ENCODE data around the gene LRRC8A.
A peak's percentile ranks its signal among the peaks of the same experiment; 100 is the strongest.
"Not testable (repeated sequence)": the region's sequence is repeated elsewhere in the genome, so short reads cannot be mapped to it uniquely, and the experiment has no call there.

Gene LRRC8A

DNA sequence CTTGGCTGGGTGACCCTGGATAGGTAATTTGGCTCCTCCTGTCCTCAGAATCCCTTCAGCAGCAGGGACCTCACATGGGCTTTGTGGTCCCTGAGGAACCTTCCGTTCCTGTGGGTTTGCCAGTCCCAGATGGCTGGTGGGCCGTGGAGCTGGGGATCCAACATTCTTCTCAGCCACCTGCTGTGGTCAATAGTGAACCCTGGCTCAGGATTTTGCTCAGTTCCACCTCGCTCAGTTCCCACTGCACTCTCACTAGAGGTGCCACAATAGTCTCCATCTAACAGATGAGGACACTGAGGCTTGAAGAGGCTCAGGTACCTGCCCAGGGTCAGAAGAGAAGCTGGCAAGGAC lies 35.3 kb upstream of the LRRC8A start:
- TF ChIP-seq, protein P1, sequence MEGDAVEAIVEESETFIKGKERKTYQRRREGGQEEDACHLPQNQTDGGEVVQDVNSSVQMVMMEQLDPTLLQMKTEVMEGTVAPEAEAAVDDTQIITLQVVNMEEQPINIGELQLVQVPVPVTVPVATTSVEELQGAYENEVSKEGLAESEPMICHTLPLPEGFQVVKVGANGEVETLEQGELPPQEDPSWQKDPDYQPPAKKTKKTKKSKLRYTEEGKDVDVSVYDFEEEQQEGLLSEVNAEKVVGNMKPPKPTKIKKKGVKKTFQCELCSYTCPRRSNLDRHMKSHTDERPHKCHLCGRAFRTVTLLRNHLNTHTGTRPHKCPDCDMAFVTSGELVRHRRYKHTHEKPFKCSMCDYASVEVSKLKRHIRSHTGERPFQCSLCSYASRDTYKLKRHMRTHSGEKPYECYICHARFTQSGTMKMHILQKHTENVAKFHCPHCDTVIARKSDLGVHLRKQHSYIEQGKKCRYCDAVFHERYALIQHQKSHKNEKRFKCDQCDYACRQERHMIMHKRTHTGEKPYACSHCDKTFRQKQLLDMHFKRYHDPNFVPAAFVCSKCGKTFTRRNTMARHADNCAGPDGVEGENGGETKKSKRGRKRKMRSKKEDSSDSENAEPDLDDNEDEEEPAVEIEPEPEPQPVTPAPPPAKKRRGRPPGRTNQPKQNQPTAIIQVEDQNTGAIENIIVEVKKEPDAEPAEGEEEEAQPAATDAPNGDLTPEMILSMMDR (IDR thresholded peaks at IDR 0.05), result no peak

DNA sequence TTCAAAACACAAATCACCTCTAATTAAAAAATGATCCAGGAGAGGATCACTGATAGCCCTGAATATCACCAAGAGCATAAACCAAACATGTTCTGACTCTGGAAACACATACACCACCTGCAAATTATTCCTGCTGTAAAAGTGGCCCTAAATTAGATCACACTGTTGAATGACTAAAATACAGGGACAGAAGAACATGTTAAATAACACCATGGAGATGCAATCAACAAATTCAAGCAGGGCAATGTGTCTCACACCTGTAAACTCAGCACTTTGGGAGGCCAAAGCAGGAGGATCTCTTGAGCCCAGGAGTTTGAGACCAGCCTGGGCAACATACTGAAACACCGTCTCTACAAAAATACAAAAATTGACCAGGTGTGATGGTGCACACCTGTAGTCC lies 34.1 kb upstream of the LRRC8A start:
- Histone ChIP-seq H3K79me2 (no peaks in the 10 kb centered on the region), H3K27me3 (ENCODE audit: control insufficient read depth, insufficient read depth, low read length) (no peaks in the 10 kb centered on the region), H3K9ac (no peak overlapping the region), H3K4me3 (ENCODE audit: low read depth, low read length) (no peak overlapping the region), H3K4me2 (ENCODE audit: low read length) (no peak overlapping the region), H3K9me3 (ENCODE audit: control insufficient read depth, low read length) (no peaks in the 10 kb centered on the region), H3K27ac (no peak overlapping the region), H3K36me3 (ENCODE audit: control insufficient read depth, insufficient read depth, low read length) (no peaks in the 10 kb centered on the region), H3K4me1 (peaks cover 4% of the 10 kb centered on the region), H2AFZ (no peak overlapping the region)
- TF ChIP-seq, protein P1 (IDR thresholded peaks at IDR 0.05), result no peak

More for the DNA sequence above, 35.3 kb upstream of the LRRC8A start:
- Histone ChIP-seq H3K9me3 (ENCODE audit: control insufficient read depth, low read length) (no peaks in the 10 kb centered on the region), H3K4me2 (ENCODE audit: low read length) (no peak overlapping the region), H3K36me3 (ENCODE audit: control insufficient read depth, insufficient read depth, low read length) (no peaks in the 10 kb centered on the region), H3K4me3 (ENCODE audit: low read depth, low read length) (no peak overlapping the region), H2AFZ (no peak overlapping the region), H3K79me2 (no peaks in the 10 kb centered on the region), H3K9ac (no peak overlapping the region), H3K27ac (no peak overlapping the region), H3K4me1 (no peaks in the 10 kb centered on the region), H3K27me3 (ENCODE audit: control insufficient read depth, insufficient read depth, low read length) (no peaks in the 10 kb centered on the region)

DNA sequence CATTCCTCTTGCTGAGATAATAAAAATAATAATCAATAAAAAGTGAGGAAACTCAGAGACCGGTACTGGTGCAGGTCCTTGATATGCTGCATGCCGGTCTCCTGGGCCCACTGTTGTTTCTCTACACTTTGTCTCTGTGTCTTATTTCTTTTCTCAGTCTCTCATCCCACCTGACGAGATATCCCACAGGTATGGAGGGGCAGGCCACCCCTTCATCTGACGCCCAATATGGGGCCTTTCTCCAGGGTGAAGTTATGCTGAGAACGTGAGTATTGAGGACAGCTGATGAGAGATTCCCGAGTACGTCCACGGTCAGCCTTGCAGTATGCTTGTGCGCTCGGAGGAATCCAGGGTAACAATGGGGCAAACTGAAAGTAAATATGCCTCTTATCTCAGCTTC lies 30.9 kb upstream of the LRRC8A start:
- not testable (repeated sequence) for H3K36me3 ChIP-seq (ENCODE audit: control insufficient read depth, insufficient read depth, low read length); H3K79me2 ChIP-seq; H2AFZ ChIP-seq; H3K4me3 ChIP-seq (ENCODE audit: low read depth, low read length); H3K4me1 ChIP-seq; H3K27ac ChIP-seq; H3K9me3 ChIP-seq (ENCODE audit: control insufficient read depth, low read length); H3K9ac ChIP-seq; H3K27me3 ChIP-seq (ENCODE audit: control insufficient read depth, insufficient read depth, low read length); H3K4me2 ChIP-seq (ENCODE audit: low read length)

DNA sequence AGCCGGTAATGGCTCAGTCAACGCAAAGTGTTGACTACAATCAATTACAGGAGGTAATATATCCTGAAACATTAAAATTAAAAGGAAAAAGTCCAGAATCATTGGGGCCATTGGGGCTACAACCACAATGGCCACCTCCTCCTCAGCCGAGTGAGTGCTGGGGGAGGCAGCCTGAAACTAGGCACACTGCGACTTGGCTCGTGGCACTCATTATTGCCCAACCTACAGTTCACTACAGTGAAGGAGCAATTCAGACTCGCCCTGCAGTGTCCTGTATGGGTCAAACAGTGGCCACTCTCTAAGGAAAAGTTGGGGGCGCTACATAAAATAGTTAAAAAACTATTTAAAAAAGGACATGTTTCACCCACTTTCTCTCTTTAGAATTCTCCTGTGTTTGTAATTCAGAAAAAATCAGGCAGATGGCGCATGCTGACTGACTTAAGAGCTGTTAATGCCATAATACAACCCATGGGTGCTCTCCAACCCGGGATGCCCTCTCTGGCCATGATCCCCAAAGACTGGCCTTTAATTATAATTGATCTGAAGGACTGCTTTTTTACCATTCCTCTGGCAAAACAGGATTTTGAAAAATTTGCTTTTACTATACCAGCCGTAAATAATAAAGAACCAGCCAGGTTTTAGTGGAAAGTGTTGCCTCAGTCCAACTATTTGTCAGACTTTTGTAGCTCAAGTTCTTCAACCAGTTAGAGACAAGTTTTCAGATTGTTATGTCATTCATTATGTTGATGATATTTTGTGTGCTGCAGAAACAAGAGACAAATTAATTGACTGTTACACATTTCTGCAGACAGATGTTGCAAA lies 29.9 kb upstream of the LRRC8A start:
- TF ChIP-seq, protein P1 (IDR thresholded peaks at IDR 0.05), result peak; percentile 51
- H3K4me2 ChIP-seq (ENCODE audit: low read length); H3K4me1 ChIP-seq; H3K36me3 ChIP-seq (ENCODE audit: control insufficient read depth, insufficient read depth, low read length); H3K27me3 ChIP-seq (ENCODE audit: control insufficient read depth, insufficient read depth, low read length); H3K4me3 ChIP-seq (ENCODE audit: low read depth, low read length); H3K9me3 ChIP-seq (ENCODE audit: control insufficient read depth, low read length); H3K27ac ChIP-seq; H3K9ac ChIP-seq; H2AFZ ChIP-seq; H3K79me2 ChIP-seq: not testable (repeated sequence)

DNA sequence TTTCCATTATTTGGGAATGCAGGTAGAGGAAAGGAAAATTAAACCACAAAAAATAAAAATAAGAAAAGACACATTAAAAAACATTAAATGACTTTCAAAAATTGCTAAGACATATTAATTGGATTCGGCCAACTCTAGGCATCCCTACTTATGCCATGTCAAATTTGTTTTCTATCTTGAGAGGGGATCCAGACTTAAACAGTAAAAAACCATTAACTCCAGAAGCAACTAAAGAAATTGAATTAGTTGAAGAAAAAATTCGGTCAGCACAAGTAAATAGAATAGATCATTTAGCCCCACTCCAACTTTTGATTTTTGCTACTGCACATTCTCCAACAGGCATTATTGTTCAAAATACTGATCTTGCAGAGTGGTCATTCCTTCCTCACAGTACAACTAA lies 29.3 kb upstream of the LRRC8A start:
- H3K4me2 ChIP-seq (ENCODE audit: low read length), result peak overlapping the region; percentile 42
- H3K4me3 ChIP-seq (ENCODE audit: low read depth, low read length); H3K79me2 ChIP-seq; H3K4me1 ChIP-seq; H3K27me3 ChIP-seq (ENCODE audit: control insufficient read depth, insufficient read depth, low read length); H2AFZ ChIP-seq; H3K9ac ChIP-seq; H3K27ac ChIP-seq; H3K36me3 ChIP-seq (ENCODE audit: control insufficient read depth, insufficient read depth, low read length); H3K9me3 ChIP-seq (ENCODE audit: control insufficient read depth, low read length): not testable (repeated sequence)

DNA sequence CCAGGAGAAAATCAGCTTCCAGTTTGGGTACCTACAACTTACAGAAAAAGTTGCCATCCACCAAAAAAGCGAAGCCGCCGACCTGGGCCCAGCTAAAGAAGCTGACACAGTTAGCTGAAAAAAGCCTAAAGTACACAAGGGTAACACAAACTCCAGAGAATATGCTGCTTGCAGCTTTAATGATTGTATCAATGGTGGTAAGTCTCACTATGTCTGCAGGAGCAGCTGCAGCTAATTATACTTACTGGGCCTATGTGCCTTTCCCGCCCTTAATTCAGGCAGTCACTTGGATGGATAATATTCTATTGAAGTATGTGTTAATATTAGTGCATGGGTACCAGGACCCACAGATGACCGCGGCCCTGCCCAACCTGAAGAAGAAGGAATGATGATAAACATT lies 27.5 kb upstream of the LRRC8A start:
- not testable (repeated sequence) for H3K4me3 ChIP-seq (ENCODE audit: low read depth, low read length); H3K27me3 ChIP-seq (ENCODE audit: control insufficient read depth, insufficient read depth, low read length); H2AFZ ChIP-seq; H3K9me3 ChIP-seq (ENCODE audit: control insufficient read depth, low read length); H3K9ac ChIP-seq; H3K36me3 ChIP-seq (ENCODE audit: control insufficient read depth, insufficient read depth, low read length); H3K79me2 ChIP-seq; H3K4me1 ChIP-seq; H3K27ac ChIP-seq; H3K4me2 ChIP-seq (ENCODE audit: low read length)

DNA sequence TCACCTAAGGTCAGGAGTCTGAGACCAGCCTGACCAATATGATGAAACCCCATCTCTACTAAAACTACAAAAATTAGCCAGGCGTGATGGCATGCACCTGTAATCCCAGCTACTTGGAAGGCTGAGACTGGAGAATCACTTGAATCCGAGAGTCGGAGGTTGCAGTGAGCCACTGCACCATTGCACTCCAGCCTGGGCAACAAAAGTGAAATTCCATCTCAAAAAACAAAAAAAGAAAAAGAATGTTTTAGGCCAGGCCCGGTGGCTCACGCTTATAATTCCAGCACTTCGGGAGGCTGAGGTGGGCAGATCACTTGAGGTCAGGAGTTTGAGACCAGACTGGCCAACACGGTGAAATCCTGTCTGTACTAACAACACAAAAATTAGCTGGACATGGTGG lies 23.5 kb upstream of the LRRC8A start:
- not testable (repeated sequence) for H2AFZ ChIP-seq; H3K4me2 ChIP-seq (ENCODE audit: low read length); H3K27me3 ChIP-seq (ENCODE audit: control insufficient read depth, insufficient read depth, low read length); H3K9ac ChIP-seq; H3K79me2 ChIP-seq; H3K27ac ChIP-seq; H3K4me1 ChIP-seq; H3K9me3 ChIP-seq (ENCODE audit: control insufficient read depth, low read length); H3K36me3 ChIP-seq (ENCODE audit: control insufficient read depth, insufficient read depth, low read length); H3K4me3 ChIP-seq (ENCODE audit: low read depth, low read length)

Data from parathyroid adenoma (tissue), 2 donors.